ENCODE data around the gene FAU.

FAU gene

DNA sequence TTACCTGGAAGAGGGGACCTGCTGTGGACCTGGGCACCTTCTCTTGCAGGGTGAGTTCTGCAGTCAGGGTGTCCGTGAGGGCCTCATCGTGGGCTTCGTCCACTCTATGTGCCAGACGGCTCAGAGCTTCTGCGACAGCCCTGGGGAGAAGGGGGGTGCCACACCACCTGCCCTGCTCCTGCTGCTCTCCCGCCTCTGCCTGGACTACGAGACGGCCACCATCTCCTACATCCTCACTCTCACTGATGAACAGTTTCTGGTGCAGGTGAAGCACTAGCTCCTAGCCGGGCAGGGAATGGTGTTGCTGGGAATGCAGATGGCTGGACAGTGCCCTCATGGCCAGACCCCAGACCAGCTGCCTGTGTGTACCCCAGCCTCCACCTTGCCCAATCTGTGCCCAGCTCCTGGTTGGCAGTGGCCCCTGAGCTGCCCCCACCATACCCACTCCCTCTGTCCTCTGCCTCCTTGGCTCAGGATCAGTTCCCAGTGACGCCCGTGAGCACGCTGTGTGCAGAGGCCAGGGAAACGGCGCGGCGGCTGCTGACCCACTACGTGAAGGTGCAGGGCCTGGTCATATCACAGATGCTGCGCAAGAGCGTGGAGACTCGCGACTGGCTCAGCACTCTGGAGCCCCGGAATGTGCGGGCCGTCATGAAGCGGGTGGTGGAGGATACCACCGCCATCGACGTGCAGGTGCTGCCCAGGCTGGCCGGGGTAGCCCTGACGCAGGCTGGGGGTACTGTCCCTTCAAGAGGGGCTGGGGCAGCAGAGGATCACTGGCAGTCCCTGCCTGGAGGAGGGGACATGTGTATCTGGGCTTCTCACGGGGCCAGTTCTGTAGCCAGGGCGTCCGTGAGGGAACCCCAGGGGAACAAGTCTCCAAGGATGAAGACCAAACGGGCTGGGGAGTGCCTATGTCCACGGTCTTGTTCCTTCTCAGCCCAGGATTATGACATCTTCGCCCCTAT, 12.4 kb downstream of the FAU start:
- Histone ChIP-seq H3K4me3 (no peak overlapping the region), H3K4me1 (peaks cover 10 to 39% (median 33%) of the 10 kb centered on the region in 4 donors), H3K36me3 (peaks cover 18 to 40% (median 31%) of the 10 kb centered on the region in 3 donors), H3K27me3 (no peaks in the 10 kb centered on the region), H3K9me3 (no peaks in the 10 kb centered on the region), H3K27ac (no peak overlapping the region)
- no peak for DNase-seq
- intact Hi-C loops (cut with DNase I; ENCODE audit: low total_unique reads) = loop anchor here (2.0 to 10.0 kb wide), 2 partner anchors 71 to 185 kb away; partner anchors contain the start of genes CAPN1 and PPP2R5B
- TF ChIP-seq, protein P1, sequence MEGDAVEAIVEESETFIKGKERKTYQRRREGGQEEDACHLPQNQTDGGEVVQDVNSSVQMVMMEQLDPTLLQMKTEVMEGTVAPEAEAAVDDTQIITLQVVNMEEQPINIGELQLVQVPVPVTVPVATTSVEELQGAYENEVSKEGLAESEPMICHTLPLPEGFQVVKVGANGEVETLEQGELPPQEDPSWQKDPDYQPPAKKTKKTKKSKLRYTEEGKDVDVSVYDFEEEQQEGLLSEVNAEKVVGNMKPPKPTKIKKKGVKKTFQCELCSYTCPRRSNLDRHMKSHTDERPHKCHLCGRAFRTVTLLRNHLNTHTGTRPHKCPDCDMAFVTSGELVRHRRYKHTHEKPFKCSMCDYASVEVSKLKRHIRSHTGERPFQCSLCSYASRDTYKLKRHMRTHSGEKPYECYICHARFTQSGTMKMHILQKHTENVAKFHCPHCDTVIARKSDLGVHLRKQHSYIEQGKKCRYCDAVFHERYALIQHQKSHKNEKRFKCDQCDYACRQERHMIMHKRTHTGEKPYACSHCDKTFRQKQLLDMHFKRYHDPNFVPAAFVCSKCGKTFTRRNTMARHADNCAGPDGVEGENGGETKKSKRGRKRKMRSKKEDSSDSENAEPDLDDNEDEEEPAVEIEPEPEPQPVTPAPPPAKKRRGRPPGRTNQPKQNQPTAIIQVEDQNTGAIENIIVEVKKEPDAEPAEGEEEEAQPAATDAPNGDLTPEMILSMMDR (IDR thresholded peaks at IDR 0.05) = no peak

DNA sequence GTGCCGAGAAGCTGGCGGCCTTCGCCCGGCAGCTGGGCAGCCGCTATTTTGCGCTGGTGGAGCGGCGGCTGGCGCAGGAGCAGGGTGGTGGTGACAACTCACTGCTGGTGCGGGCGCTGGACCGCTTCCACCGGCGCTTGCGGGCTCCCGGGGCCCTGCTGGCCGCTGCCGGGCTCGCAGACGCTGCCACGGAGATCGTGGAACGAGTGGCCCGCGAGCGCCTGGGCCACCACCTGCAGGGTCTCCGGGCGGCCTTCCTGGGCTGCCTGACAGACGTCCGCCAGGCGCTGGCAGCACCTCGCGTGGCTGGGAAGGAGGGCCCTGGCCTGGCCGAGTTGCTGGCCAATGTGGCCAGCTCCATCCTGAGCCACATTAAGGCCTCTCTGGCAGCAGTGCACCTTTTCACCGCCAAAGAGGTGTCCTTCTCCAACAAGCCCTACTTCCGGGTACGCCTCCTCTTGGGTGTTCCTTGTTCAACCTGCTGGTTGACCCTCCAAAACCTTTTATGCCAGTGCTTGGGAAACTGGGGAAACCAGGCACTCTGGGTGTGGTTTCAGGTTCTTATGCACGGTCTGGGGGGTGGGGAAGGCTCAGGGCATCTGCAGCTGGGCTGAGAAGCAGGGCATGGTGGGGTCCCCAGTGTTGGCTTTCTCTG, 13.3 kb downstream of the FAU start:
- Histone ChIP-seq H3K36me3 (peaks cover 18 to 40% (median 31%) of the 10 kb centered on the region in 3 donors), H3K4me3 (no peak overlapping the region), H3K9me3 (no peaks in the 10 kb centered on the region), H3K4me1 (peaks cover 10 to 39% (median 32%) of the 10 kb centered on the region in 4 donors), H3K27me3 (no peaks in the 10 kb centered on the region), H3K27ac (no peak overlapping the region)
- intact Hi-C loops (cut with DNase I; ENCODE audit: low total_unique reads) = no loop called here
- TF ChIP-seq, protein P1 (IDR thresholded peaks at IDR 0.05) = no peak
- no peak for DNase-seq

- Histone ChIP-seq H3K27me3 (no peaks in the 10 kb centered on the region), H3K4me1 (peaks cover 10 to 36% (median 27%) of the 10 kb centered on the region in 4 donors), H3K27ac (no peak overlapping the region), H3K36me3 (peaks cover 18 to 40% (median 31%) of the 10 kb centered on the region in 3 donors), H3K9me3 (no peaks in the 10 kb centered on the region), H3K4me3 (no peak overlapping the region)
- DNase-seq = no peak
- intact Hi-C loops (cut with DNase I; ENCODE audit: low total_unique reads) = no loop called here
- TF ChIP-seq, protein P1 (IDR thresholded peaks at IDR 0.05) = no peak
These were observed 14.0 kb downstream of the FAU start for GRCh38 chr11:65107751-65108468.

DNA sequence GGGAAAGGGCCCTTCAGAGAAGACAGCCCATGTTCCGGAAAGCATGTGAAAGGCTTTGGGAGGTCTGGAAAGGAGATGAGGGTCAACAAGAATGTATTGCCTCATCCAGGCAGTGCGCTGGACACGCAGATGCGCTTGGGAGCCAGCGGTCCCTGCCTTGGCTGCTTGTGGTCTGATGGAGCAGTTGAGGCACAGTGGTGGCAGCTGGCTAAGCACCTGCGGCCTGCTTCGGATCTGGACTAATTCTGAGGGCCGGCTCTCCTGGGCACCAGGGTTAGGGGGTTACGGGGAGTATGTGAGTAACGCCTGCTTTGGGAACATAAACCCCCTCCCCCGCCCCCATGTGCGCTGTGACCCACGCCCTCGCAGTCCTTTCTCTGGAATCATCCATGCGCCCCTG, 14.9 kb downstream of the FAU start:
- no peaks in the 10 kb centered on the region for H3K9me3 ChIP-seq
- no peak for DNase-seq
- TF ChIP-seq, protein P1 (IDR thresholded peaks at IDR 0.05) = no peak
- H3K4me1 ChIP-seq = peaks cover 10 to 36% (median 27%) of the 10 kb centered on the region in 4 donors
- no peaks in the 10 kb centered on the region for H3K27me3 ChIP-seq
- peaks cover 18 to 40% (median 31%) of the 10 kb centered on the region in 3 donors for H3K36me3 ChIP-seq
- intact Hi-C loops (cut with DNase I; ENCODE audit: low total_unique reads) = no loop called here
- no peak overlapping the region for H3K27ac ChIP-seq
- H3K4me3 ChIP-seq = no peak overlapping the region

GRCh38 chr11:65104628-65105027, 17.3 kb downstream of the FAU start:
- intact Hi-C loops (cut with DNase I; ENCODE audit: low total_unique reads) = no loop called here
- Histone ChIP-seq H3K4me1 (peaks cover 0 to 26% (median 16%) of the 10 kb centered on the region in 4 donors), H3K9me3 (no peaks in the 10 kb centered on the region), H3K27ac (no peak overlapping the region), H3K27me3 (no peaks in the 10 kb centered on the region), H3K4me3 (no peak overlapping the region), H3K36me3 (peaks cover 16 to 38% (median 28%) of the 10 kb centered on the region in 3 donors)
- no peak for DNase-seq
- TF ChIP-seq, protein P1 (IDR thresholded peaks at IDR 0.05) = no peak
